ENCODE results near the gene RAB40B. TPM values are rescaled to one million over a fixed set of nuclear protein-coding genes. Genes with fewer than 3 reads are reported as not detected.

Gene RAB40B
- total and polyA plus RNA-seq, 2 of the 13 experiments (the other 11 are each of a cell fraction or from before 2014, with no cell fraction given), result 6.2 to 6.5 TPM

DNA sequence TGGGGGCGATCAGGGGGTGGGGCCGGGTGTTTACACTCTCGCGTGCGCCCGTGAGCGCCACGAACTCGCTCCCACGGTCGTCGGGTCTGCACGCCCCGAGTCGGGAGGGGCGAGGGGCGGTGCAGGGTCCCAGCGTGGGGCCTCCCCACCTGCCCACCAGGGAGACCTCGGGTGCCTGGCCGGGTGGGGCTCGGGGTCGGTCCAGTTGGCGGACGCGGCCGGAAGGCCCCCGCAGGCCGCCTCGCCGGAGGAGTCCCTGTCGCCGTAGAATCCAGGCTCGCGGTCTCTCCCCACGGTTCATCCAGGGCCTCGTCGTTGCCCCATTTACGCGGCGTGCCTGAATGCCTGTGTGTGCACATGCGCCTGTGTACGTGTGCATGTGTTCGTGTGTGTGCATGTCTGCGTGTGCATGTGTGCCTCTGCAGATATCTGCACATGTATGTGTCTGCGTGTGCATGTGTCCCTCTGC lies 510 bp upstream of the RAB40B start (continued):
- peak; percentile 2; the same call in 1 of the 2 replicates for TF ChIP-seq ZNF281 (CRISPR knock-in tag; IDR thresholded peaks at IDR 0.05; ENCODE audit: borderline replicate concordance)
- no peak; the same call in 1 of the 2 replicates for TF ChIP-seq ZNF530 (CRISPR knock-in tag; IDR thresholded peaks at IDR 0.05; ENCODE audit: low read depth)
- TF ChIP-seq, protein P1, sequence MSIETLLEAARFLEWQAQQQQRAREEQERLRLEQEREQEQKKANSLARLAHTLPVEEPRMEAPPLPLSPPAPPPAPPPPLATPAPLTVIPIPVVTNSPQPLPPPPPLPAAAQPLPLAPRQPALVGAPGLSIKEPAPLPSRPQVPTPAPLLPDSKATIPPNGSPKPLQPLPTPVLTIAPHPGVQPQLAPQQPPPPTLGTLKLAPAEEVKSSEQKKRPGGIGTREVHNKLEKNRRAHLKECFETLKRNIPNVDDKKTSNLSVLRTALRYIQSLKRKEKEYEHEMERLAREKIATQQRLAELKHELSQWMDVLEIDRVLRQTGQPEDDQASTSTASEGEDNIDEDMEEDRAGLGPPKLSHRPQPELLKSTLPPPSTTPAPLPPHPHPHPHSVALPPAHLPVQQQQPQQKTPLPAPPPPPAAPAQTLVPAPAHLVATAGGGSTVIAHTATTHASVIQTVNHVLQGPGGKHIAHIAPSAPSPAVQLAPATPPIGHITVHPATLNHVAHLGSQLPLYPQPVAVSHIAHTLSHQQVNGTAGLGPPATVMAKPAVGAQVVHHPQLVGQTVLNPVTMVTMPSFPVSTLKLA (IDR thresholded peaks at IDR 0.05), result peak; percentile 90
- no peak for TF ChIP-seq SRSF4 (IDR thresholded peaks at IDR 0.05; ENCODE audit: low read depth, low read length, poor library complexity, severe bottlenecking)
- TF ChIP-seq CEBPG (CRISPR knock-in tag; IDR thresholded peaks at IDR 0.05), result no peak
- no peak for TF ChIP-seq ZNF235 (CRISPR knock-in tag; IDR thresholded peaks at IDR 0.05; ENCODE audit: borderline replicate concordance)
- TF ChIP-seq ZNF10 (CRISPR knock-in tag; IDR thresholded peaks at IDR 0.05; ENCODE audit: borderline replicate concordance, low read depth), result no peak
- TF ChIP-seq TBP (CRISPR knock-in tag; IDR thresholded peaks at IDR 0.05), result no peak
- TF ChIP-seq, protein P2, sequence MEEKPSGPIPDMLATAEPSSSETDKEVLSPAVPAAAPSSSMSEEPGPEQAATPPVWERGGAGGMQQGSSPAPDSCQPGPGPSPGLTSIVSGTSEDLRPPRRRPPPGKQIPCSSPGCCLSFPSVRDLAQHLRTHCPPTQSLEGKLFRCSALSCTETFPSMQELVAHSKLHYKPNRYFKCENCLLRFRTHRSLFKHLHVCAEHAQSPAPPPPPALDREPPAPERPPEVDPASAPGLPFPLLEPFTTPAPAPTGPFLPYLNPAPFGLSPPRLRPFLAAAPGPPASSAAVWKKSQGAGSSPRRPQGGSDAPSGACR (CRISPR knock-in tag; IDR thresholded peaks at IDR 0.05), result no peak
- TF ChIP-seq TAF1 (CRISPR knock-in tag; IDR thresholded peaks at IDR 0.05), result peak; percentile 32; the same call in 1 of the 2 replicates
- peak; percentile 81 for TF ChIP-seq PHF8 (CRISPR knock-in tag; IDR thresholded peaks at IDR 0.05)
- TF ChIP-seq YEATS4 (CRISPR knock-in tag; IDR thresholded peaks at IDR 0.05; ENCODE audit: borderline replicate concordance), result peak; percentile 46; the same call in 1 of the 2 replicates
- 0 out of 2 replicates have a peak, but pooled peaks have one; percentile 17 for TF ChIP-seq FOXO1 (CRISPR knock-in tag; IDR thresholded peaks at IDR 0.05)
- TF ChIP-seq IKZF5 (CRISPR knock-in tag; IDR thresholded peaks at IDR 0.05), result no peak
- no peak for TF ChIP-seq SMARCC2 (IDR thresholded peaks at IDR 0.05)
- no peak for TF ChIP-seq THRA (CRISPR knock-in tag; IDR thresholded peaks at IDR 0.05; ENCODE audit: borderline replicate concordance)
- TF ChIP-seq FOXC1 (CRISPR knock-in tag; IDR thresholded peaks at IDR 0.05; ENCODE audit: borderline replicate concordance), result peak; percentile 26; the same call in 1 of the 2 replicates
- peak; percentile 66; the same call in 1 of the 2 replicates for TF ChIP-seq FOXK1 (CRISPR knock-in tag; IDR thresholded peaks at IDR 0.05; ENCODE audit: borderline replicate concordance, low read depth)
- TF ChIP-seq ZNF616 (CRISPR knock-in tag; IDR thresholded peaks at IDR 0.05; ENCODE audit: low read depth), result no peak
- TF ChIP-seq MAZ (IDR thresholded peaks at IDR 0.05; ENCODE audit: borderline replicate concordance, low read depth, low read length), result no peak; the same call in 1 of the 2 replicates
- TF ChIP-seq MAZ (CRISPR knock-in tag; IDR thresholded peaks at IDR 0.05; ENCODE audit: low read depth), result no peak
- peak; percentile 84 for TF ChIP-seq HDAC1 (CRISPR knock-in tag; IDR thresholded peaks at IDR 0.05)
- TF ChIP-seq ZNF446 (CRISPR knock-in tag; IDR thresholded peaks at IDR 0.05), result no peak
- peak; percentile 52; the same call in 1 of the 2 replicates for TF ChIP-seq JUND (CRISPR knock-in tag; IDR thresholded peaks at IDR 0.05)
